GM23338 (cell line): ENCODE measurements around the gene HS6ST1. TPM values are rescaled to one million over a fixed set of nuclear protein-coding genes. Genes with fewer than 3 reads are reported as not detected.

Experiments used
- ATAC-seq: fragments of 200-7000 bp; cut with Tn5 transposase; 3 replicates; pipeline ENCODE4 v1.9.1; 2020
- DNase-seq: peaks from one replicate; pipeline ENCODE4 v3.0.0-alpha.2; 2015; ENCODE audit warnings: low spot score
- H2AFZ ChIP-seq: fragments of 200-600 bp; sonication (generic); 2 replicates; pipeline ENCODE4 v1.8.0; 2016; ENCODE audit warnings: antibody characterized with exemption, mild to moderate bottlenecking, moderate library complexity
- H3F3A ChIP-seq: fragments of 200-600 bp; sonication (generic); replicated peaks from 2 replicates; pipeline ENCODE4 v1.8.0; 2017; ENCODE audit warnings: antibody characterized with exemption, mixed run types, low read depth
- H3K27ac ChIP-seq: fragments of 200-600 bp; sonication (generic); 2 replicates; pipeline ENCODE4 v1.6.1; 2016; ENCODE audit warnings: low read depth
- H3K27me3 ChIP-seq: fragments of 200-600 bp; sonication (generic); 2 replicates; pipeline ENCODE4 v1.8.0; 2016; ENCODE audit warnings: mild to moderate bottlenecking, mixed run types, moderate library complexity; ENCODE audit not compliant: insufficient read depth
- H3K36me3 ChIP-seq: fragments of 200-600 bp; sonication (generic); 2 replicates; pipeline ENCODE4 v1.8.0; 2016; ENCODE audit warnings: mild to moderate bottlenecking; ENCODE audit not compliant: insufficient read depth
- H3K4me1 ChIP-seq: fragments of 200-600 bp; sonication (generic); 2 replicates; pipeline ENCODE4 v1.8.0; 2016; ENCODE audit warnings: mild to moderate bottlenecking, moderate library complexity; ENCODE audit not compliant: insufficient read depth
- H3K4me2 ChIP-seq: fragments of 200-600 bp; sonication (generic); 2 replicates; pipeline ENCODE4 v1.7.1; 2017; ENCODE audit warnings: mixed run types
- H3K4me3 ChIP-seq: fragments of 200-600 bp; sonication (generic); 2 replicates; pipeline ENCODE4 v1.6.1; 2016; ENCODE audit warnings: mixed run types
- H3K79me2 ChIP-seq: fragments of 200-600 bp; sonication (generic); replicated peaks from 2 replicates; pipeline ENCODE4 v1.8.0; 2017; ENCODE audit warnings: mild to moderate bottlenecking; ENCODE audit not compliant: insufficient read depth
- H3K9me2 ChIP-seq: fragments of 200-600 bp; sonication (generic); 2 replicates; pipeline ENCODE4 v1.8.0; 2017; ENCODE audit not compliant: insufficient read depth
- H4K20me1 ChIP-seq: fragments of 200-600 bp; sonication (generic); replicated peaks from 2 replicates; pipeline ENCODE4 v1.8.0; 2017; ENCODE audit warnings: mild to moderate bottlenecking; ENCODE audit not compliant: insufficient read depth
- H3K27ac Mint-ChIP-seq: 2 replicates; pipeline ENCODE4 v1.8.0; 2020; ENCODE audit warnings: inconsistent platforms, mild to moderate bottlenecking, moderate library complexity, mixed read lengths
- H3K27me3 Mint-ChIP-seq: 3 replicates; pipeline ENCODE4 v1.8.0; 2022; ENCODE audit warnings: low read depth, mild to moderate bottlenecking, moderate library complexity, mixed read lengths, inconsistent platforms; ENCODE audit not compliant: insufficient read depth, poor library complexity
- H3K36me3 Mint-ChIP-seq: 3 replicates; pipeline ENCODE4 v1.8.0; 2021; ENCODE audit warnings: low read depth, mild to moderate bottlenecking, inconsistent platforms, moderate library complexity, mixed read lengths
- H3K4me1 Mint-ChIP-seq: 3 replicates; pipeline ENCODE4 v1.8.0; 2020; ENCODE audit warnings: mild to moderate bottlenecking, inconsistent platforms, mixed read lengths
- H3K4me3 Mint-ChIP-seq: 3 replicates; pipeline ENCODE4 v1.8.0; 2021; ENCODE audit warnings: moderate library complexity, mild to moderate bottlenecking, inconsistent platforms, mixed read lengths
- H3K9me3 Mint-ChIP-seq: 3 replicates; pipeline ENCODE4 v1.8.0; 2020; ENCODE audit warnings: moderate library complexity, mild to moderate bottlenecking, inconsistent platforms, mixed read lengths
- CREB1 ChIP-seq: fragments of 250-450 bp; sonication (Bioruptor Pico); IDR thresholded peaks from 2 replicates; pipeline ENCODE4 v1.5.0; 2020; ENCODE audit warnings: low read depth, mild to moderate bottlenecking, moderate library complexity
- EZH2 ChIP-seq: fragments of 200-600 bp; sonication (generic); IDR thresholded peaks from one replicate; pipeline ENCODE4 v1.8.0; 2017; ENCODE audit warnings: antibody characterized with exemption, mild to moderate bottlenecking, low read depth; ENCODE audit not compliant: unreplicated experiment
- EZH2phosphoT487 ChIP-seq: fragments of 200-600 bp; sonication (generic); IDR thresholded peaks from one replicate; pipeline ENCODE4 v1.8.1; 2018; ENCODE audit warnings: antibody characterized with exemption; ENCODE audit not compliant: unreplicated experiment
- JUNB ChIP-seq: IDR thresholded peaks from one replicate; pipeline ENCODE4 v1.6.1; 2016; ENCODE audit warnings: antibody characterized with exemption; ENCODE audit not compliant: unreplicated experiment
- NANOG ChIP-seq: IDR thresholded peaks from 2 replicates; pipeline ENCODE4 v1.6.1; 2016; ENCODE audit warnings: antibody characterized with exemption, borderline replicate concordance
- POLR2AphosphoS5 ChIP-seq: IDR thresholded peaks from 2 replicates; pipeline ENCODE4 v1.6.1; 2016; ENCODE audit warnings: antibody characterized with exemption, low read depth
- STAT1 ChIP-seq: IDR thresholded peaks from one replicate; pipeline ENCODE4 v1.6.1; 2016; ENCODE audit warnings: antibody characterized with exemption; ENCODE audit not compliant: unreplicated experiment
- ZNF114 ChIP-seq: fragments of 250-450 bp; sonication (Bioruptor Pico); IDR thresholded peaks from 2 replicates; pipeline ENCODE4 v1.5.0; 2020; ENCODE audit warnings: mild to moderate bottlenecking, moderate library complexity
- ZNF331 ChIP-seq: fragments of 250-450 bp; sonication (Bioruptor Pico); IDR thresholded peaks from 2 replicates; pipeline ENCODE4 v1.5.0; 2020; ENCODE audit warnings: low read depth, mild to moderate bottlenecking, moderate library complexity
- polyA plus RNA-seq: library from polyadenylated mRNA; unstranded; fragments of >200 nt; fragmentation: Nextera tagmentation; extraction: Ambion mirVana; gene quantifications from 2 replicates; pipeline ENCODE4 v1.2.1, GENCODE V29; 2016
- total RNA-seq: library from RNA; depleted of rRNA; stranded (reverse); fragments of >200 nt; shearing (Covaris generic); gene quantifications from 2 replicates; pipeline ENCODE4 v1.2.3, GENCODE V29; 2014
- TF ChIP-seq, protein P1 (sequence below): IDR thresholded peaks from one replicate; pipeline ENCODE4 v1.6.1; 2018; ENCODE audit warnings: antibody characterized with exemption; ENCODE audit not compliant: unreplicated experiment
- TF ChIP-seq, protein P2 (sequence below), 2 experiments: fragments of 200-600 bp in 1 of 2; sonication (generic) in 1 of 2; conservative IDR thresholded peaks; 2 replicates each; pipeline versions ENCODE4 v1.5.1 to v1.6.1; 2016 to 2017; ENCODE audit warnings: antibody characterized with exemption in 2 of 2, low read depth in 2 of 2, mild to moderate bottlenecking in 2 of 2, moderate library complexity in 1 of 2
- TF ChIP-seq, protein P3 (sequence below): fragments of 250-450 bp; sonication (Bioruptor Pico); IDR thresholded peaks from 2 replicates; pipeline ENCODE4 v1.5.0; 2020; ENCODE audit warnings: mild to moderate bottlenecking, moderate library complexity
- TF ChIP-seq, protein P4 (sequence below): IDR thresholded peaks from 2 replicates; pipeline ENCODE4 v1.6.1; 2016; ENCODE audit warnings: antibody characterized with exemption

HS6ST1 gene
- total and polyA plus RNA-seq, 2 experiments from 2014 or later = 21.1 to 106 TPM

DNA sequence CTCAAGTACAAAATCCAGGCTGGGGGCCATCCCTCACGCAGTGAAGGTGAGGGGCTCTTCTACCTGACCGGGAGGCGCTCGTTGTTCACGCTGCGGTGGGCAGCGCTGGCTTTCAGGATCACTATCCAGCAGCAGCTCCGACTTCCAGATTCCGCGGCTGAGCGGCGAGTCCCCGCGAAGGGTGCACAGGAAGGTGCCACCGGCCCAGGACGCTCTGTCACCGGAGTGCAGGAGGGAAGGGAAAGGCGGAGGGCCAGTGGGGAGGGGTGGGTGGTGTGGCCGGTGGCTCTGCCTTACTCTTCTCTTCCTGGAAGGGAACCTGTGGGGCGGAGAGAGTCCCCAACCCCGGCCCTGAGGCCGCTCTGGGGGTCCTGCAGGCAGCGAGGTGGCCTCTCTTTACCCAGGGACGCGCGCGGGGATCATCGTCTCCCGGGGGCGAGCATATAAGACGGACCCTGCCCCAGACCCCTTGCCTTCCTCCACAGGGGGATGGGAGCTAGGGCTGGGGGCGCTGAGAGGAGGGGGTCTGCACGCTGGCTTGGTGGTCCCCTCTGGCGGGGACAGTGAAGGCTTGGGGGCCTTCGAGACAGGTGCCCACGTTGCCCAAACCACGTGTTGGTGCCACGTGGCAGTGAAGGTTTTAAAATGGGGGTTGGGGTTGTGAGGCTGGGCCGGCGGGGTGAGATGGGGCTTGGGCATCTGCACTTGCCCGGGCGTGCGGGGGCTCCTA lies 26.9 kb upstream of the HS6ST1 start:
- no peaks in the 10 kb centered on the region for H4K20me1 ChIP-seq
- TF ChIP-seq CREB1 (no peak), EZH2phosphoT487 (no peak), NANOG (no peak), EZH2 (no peak), ZNF331 (CRISPR knock-in tag) (no peak), ZNF114 (no peak), STAT1 (no peak), POLR2AphosphoS5 (no peak), JUNB (no peak)
- TF ChIP-seq, protein P1, sequence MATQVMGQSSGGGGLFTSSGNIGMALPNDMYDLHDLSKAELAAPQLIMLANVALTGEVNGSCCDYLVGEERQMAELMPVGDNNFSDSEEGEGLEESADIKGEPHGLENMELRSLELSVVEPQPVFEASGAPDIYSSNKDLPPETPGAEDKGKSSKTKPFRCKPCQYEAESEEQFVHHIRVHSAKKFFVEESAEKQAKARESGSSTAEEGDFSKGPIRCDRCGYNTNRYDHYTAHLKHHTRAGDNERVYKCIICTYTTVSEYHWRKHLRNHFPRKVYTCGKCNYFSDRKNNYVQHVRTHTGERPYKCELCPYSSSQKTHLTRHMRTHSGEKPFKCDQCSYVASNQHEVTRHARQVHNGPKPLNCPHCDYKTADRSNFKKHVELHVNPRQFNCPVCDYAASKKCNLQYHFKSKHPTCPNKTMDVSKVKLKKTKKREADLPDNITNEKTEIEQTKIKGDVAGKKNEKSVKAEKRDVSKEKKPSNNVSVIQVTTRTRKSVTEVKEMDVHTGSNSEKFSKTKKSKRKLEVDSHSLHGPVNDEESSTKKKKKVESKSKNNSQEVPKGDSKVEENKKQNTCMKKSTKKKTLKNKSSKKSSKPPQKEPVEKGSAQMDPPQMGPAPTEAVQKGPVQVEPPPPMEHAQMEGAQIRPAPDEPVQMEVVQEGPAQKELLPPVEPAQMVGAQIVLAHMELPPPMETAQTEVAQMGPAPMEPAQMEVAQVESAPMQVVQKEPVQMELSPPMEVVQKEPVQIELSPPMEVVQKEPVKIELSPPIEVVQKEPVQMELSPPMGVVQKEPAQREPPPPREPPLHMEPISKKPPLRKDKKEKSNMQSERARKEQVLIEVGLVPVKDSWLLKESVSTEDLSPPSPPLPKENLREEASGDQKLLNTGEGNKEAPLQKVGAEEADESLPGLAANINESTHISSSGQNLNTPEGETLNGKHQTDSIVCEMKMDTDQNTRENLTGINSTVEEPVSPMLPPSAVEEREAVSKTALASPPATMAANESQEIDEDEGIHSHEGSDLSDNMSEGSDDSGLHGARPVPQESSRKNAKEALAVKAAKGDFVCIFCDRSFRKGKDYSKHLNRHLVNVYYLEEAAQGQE = no peak
- TF ChIP-seq, protein P2, sequence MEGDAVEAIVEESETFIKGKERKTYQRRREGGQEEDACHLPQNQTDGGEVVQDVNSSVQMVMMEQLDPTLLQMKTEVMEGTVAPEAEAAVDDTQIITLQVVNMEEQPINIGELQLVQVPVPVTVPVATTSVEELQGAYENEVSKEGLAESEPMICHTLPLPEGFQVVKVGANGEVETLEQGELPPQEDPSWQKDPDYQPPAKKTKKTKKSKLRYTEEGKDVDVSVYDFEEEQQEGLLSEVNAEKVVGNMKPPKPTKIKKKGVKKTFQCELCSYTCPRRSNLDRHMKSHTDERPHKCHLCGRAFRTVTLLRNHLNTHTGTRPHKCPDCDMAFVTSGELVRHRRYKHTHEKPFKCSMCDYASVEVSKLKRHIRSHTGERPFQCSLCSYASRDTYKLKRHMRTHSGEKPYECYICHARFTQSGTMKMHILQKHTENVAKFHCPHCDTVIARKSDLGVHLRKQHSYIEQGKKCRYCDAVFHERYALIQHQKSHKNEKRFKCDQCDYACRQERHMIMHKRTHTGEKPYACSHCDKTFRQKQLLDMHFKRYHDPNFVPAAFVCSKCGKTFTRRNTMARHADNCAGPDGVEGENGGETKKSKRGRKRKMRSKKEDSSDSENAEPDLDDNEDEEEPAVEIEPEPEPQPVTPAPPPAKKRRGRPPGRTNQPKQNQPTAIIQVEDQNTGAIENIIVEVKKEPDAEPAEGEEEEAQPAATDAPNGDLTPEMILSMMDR (conservative IDR thresholded peaks at IDR 0.05; ENCODE audit: low read depth in 2 of 2) = no peak
- TF ChIP-seq, protein P3, sequence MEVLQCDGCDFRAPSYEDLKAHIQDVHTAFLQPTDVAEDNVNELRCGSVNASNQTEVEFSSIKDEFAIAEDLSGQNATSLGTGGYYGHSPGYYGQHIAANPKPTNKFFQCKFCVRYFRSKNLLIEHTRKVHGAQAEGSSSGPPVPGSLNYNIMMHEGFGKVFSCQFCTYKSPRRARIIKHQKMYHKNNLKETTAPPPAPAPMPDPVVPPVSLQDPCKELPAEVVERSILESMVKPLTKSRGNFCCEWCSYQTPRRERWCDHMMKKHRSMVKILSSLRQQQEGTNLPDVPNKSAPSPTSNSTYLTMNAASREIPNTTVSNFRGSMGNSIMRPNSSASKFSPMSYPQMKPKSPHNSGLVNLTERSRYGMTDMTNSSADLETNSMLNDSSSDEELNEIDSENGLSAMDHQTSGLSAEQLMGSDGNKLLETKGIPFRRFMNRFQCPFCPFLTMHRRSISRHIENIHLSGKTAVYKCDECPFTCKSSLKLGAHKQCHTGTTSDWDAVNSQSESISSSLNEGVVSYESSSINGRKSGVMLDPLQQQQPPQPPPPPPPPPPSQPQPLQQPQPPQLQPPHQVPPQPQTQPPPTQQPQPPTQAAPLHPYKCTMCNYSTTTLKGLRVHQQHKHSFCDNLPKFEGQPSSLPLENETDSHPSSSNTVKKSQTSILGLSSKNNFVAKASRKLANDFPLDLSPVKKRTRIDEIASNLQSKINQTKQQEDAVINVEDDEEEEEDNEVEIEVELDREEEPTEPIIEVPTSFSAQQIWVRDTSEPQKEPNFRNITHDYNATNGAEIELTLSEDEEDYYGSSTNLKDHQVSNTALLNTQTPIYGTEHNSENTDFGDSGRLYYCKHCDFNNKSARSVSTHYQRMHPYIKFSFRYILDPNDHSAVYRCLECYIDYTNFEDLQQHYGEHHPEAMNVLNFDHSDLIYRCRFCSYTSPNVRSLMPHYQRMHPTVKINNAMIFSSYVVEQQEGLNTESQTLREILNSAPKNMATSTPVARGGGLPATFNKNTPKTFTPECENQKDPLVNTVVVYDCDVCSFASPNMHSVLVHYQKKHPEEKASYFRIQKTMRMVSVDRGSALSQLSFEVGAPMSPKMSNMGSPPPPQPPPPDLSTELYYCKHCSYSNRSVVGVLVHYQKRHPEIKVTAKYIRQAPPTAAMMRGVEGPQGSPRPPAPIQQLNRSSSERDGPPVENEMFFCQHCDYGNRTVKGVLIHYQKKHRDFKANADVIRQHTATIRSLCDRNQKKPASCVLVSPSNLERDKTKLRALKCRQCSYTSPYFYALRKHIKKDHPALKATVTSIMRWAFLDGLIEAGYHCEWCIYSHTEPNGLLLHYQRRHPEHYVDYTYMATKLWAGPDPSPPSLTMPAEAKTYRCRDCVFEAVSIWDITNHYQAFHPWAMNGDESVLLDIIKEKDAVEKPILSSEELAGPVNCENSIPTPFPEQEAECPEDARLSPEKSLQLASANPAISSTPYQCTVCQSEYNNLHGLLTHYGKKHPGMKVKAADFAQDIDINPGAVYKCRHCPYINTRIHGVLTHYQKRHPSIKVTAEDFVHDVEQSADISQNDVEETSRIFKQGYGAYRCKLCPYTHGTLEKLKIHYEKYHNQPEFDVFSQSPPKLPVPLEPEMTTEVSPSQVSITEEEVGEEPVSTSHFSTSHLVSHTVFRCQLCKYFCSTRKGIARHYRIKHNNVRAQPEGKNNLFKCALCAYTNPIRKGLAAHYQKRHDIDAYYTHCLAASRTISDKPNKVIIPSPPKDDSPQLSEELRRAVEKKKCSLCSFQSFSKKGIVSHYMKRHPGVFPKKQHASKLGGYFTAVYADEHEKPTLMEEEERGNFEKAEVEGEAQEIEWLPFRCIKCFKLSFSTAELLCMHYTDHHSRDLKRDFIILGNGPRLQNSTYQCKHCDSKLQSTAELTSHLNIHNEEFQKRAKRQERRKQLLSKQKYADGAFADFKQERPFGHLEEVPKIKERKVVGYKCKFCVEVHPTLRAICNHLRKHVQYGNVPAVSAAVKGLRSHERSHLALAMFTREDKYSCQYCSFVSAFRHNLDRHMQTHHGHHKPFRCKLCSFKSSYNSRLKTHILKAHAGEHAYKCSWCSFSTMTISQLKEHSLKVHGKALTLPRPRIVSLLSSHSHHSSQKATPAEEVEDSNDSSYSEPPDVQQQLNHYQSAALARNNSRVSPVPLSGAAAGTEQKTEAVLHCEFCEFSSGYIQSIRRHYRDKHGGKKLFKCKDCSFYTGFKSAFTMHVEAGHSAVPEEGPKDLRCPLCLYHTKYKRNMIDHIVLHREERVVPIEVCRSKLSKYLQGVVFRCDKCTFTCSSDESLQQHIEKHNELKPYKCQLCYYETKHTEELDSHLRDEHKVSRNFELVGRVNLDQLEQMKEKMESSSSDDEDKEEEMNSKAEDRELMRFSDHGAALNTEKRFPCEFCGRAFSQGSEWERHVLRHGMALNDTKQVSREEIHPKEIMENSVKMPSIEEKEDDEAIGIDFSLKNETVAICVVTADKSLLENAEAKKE (CRISPR knock-in tag) = no peak
- TF ChIP-seq, protein P4, sequence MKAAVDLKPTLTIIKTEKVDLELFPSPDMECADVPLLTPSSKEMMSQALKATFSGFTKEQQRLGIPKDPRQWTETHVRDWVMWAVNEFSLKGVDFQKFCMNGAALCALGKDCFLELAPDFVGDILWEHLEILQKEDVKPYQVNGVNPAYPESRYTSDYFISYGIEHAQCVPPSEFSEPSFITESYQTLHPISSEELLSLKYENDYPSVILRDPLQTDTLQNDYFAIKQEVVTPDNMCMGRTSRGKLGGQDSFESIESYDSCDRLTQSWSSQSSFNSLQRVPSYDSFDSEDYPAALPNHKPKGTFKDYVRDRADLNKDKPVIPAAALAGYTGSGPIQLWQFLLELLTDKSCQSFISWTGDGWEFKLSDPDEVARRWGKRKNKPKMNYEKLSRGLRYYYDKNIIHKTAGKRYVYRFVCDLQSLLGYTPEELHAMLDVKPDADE = no peak
- peaks cover 17% of the 10 kb centered on the region for H3K9me3 Mint-ChIP-seq
- no peak overlapping the region for H3K27ac ChIP-seq
- H2AFZ ChIP-seq = 0 out of 2 replicates have a peak overlapping the region, but pooled peaks have one; percentile 10
- peaks cover 10% of the 10 kb centered on the region; the same call in 1 of the 2 replicates for H3K9me2 ChIP-seq
- no peak overlapping the region for H3K4me3 ChIP-seq
- peaks cover 6% of the 10 kb centered on the region; the same call in 2 of the 3 replicates for H3K36me3 Mint-ChIP-seq
- H3K4me1 Mint-ChIP-seq = peaks cover 10% of the 10 kb centered on the region
- peaks cover 6% of the 10 kb centered on the region for H3K27me3 Mint-ChIP-seq
- DNase-seq (no peak), ATAC-seq (no peak)
- no peaks in the 10 kb centered on the region for H3F3A ChIP-seq
- H3K4me1 ChIP-seq = no peaks in the 10 kb centered on the region
- H3K4me3 Mint-ChIP-seq = no peak overlapping the region
- H3K27ac Mint-ChIP-seq = no peak overlapping the region
- H3K4me2 ChIP-seq = no peak overlapping the region
- H3K79me2 ChIP-seq = no peaks in the 10 kb centered on the region
- H3K36me3 ChIP-seq = peaks cover 6% of the 10 kb centered on the region; the same call in 1 of the 2 replicates
- H3K27me3 ChIP-seq = no peaks in the 10 kb centered on the region
